ENCODE results near the gene PAGE4.

PAGE4 gene

GRCh38 chrX:49868739-49869138 is 39.6 kb downstream of the PAGE4 start:
- DNase-seq (ENCODE audit: low read depth in 2 of 2): no peak

- no peak for DNase-seq (ENCODE audit: low read depth in 2 of 2)
These were observed 47.6 kb downstream of the PAGE4 start for GRCh38 chrX:49876750-49877149.

- no peak for DNase-seq (ENCODE audit: low read depth in 2 of 2)
These were observed 48.4 kb downstream of the PAGE4 start for GRCh38 chrX:49877397-49878101.

GRCh38 chrX:49878128-49878833 is 49.2 kb downstream of the PAGE4 start:
- DNase-seq (ENCODE audit: low read depth in 2 of 2): no peak

DNA sequence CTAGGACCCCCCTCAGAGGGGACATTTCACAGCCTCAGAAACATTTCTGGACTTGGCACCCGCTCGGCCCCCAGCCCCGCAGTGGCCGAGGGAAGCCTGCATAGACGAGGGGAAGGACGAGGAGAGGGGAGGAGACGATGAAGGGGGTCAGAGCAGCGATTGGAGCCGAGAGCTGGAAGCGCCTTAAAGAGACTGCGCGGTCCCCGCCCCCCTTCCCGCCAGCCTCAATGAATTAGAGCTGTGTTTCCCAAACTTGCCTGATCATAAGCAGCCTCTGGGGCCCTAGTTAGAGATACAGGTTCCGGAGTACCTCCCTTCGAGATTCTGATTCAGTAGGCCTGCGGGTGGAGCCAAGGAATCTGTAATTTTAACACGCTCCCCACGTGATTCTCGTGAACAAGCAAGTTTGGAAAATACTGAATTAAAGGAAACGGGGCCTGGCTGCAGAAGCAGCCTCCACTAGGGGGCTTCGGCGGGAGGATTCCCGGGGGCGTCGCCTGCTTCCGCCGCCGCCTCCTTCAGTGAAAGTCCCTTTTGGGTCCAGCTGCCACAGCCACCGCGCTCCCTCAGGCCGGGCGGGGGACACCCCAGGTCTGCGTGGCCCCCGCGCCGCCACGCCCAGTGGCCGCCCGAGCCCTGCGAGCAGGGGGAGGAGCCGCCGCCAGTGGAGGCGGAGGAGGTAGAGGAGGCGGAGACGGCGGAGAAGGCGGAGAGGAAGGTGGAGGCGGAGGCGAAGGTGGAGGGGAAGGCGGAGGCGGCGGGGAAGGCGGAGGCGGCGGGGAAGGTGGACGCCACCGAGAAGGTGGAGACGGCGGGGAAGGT is 49.9 kb downstream of the PAGE4 start, which contains the start of gene USP27X:
TSS of gene USP27X (plus strand) at position 651 of the 822 bp plus-strand sequence. CDS start 824 bp downstream, outside the sequence.
- DNase-seq (ENCODE audit: low read depth in 2 of 2): peak; percentile 43 to 46

GRCh38 chrX:49879656-49880277 is 50.7 kb downstream of the PAGE4 start:
- no peak for DNase-seq (ENCODE audit: low read depth in 2 of 2)

DNA sequence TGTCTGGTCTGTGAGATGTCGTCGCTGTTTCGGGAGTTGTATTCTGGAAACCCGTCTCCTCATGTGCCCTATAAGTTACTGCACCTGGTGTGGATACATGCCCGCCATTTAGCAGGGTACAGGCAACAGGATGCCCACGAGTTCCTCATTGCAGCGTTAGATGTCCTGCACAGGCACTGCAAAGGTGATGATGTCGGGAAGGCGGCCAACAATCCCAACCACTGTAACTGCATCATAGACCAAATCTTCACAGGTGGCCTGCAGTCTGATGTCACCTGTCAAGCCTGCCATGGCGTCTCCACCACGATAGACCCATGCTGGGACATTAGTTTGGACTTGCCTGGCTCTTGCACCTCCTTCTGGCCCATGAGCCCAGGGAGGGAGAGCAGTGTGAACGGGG is 51.6 kb downstream of the PAGE4 start:
- no peak for DNase-seq (ENCODE audit: low read depth in 2 of 2)

Measured in stimulated activated CD8-positive, alpha-beta memory T cell treated with anti-CD3 and anti-CD28 coated beads, Interleukin-2, amount 100 ng/mL, for 48 hours (primary cell).